A549 (cell line): ENCODE results near the gene TMEM117. TPM values are rescaled to one million over a fixed set of nuclear protein-coding genes. Genes with fewer than 3 reads are reported as not detected.

ENCODE experiments used
- ATAC-seq, 2 experiments: fragments of 200-7000 bp in 1 of 2; fragments of >200 bp in 1 of 2; cut with Nextera tagmentation in 1 of 2; cut with Tn5 transposase in 1 of 2; 3 replicates each; pipeline versions ENCODE4 v1.8.0 to v1.9.1; 2018 to 2020; ENCODE audit warnings: mild to moderate bottlenecking in 1 of 2, moderate library complexity in 1 of 2
- CTCF ChIA-PET: fragments of 300-600 bp; sonication (Branson Sonifier 250); formaldehyde crosslinking; extraction: SDS; loops from one replicate; lab custom pipeline; 2021; ENCODE audit warnings: antibody characterized with exemption, inconsistent platforms; lab: Yijun Ruan, JAX
- POLR2A ChIA-PET: fragments of 350-600 bp; formaldehyde crosslinking; extraction: SDS; loops from one replicate; lab custom pipeline; 2021; ENCODE audit warnings: antibody characterized with exemption, inconsistent platforms; lab: Yijun Ruan, JAX
- DNase-seq, 2 experiments: peaks; one replicate each; pipeline versions ENCODE4 v3.0.0 to v3.0.0-alpha.2; 2011 to 2016; ENCODE audit warnings: low read depth in 1 of 2, low spot score in 1 of 2
- FAIRE-seq: peaks from 2 replicates; lab custom pipeline; 2011; peaks lifted over from hg19 to GRCh38; lab: Jason Lieb, UNC
- H3K27ac ChIP-seq, 2 experiments: fragments of >200 bp; sonication (Bioruptor Twin); formaldehyde crosslinking; 3 replicates each; pipeline ENCODE4 v1.5.1; 2016 to 2017
- H3K4me1 ChIP-seq: fragments of >200 bp; sonication (Bioruptor Twin); formaldehyde crosslinking; 3 replicates; pipeline ENCODE4 v1.6.1; 2016
- H3K4me2 ChIP-seq: fragments of >200 bp; sonication (Bioruptor Twin); formaldehyde crosslinking; 3 replicates; pipeline ENCODE4 v1.6.1; 2016
- H3K4me3 ChIP-seq: fragments of >200 bp; sonication (Bioruptor Twin); formaldehyde crosslinking; 3 replicates; pipeline ENCODE4 v1.5.1; 2016
- H3K9me3 ChIP-seq: fragments of >200 bp; sonication (Bioruptor Twin); formaldehyde crosslinking; 3 replicates; pipeline ENCODE4 v1.6.1; 2016
- CBX8 ChIP-seq: fragments of 200-600 bp; sonication (generic); IDR thresholded peaks from 2 replicates; pipeline ENCODE4 v1.6.1; 2016
- CEBPB ChIP-seq, 2 experiments: fragments of >200 bp in 1 of 2; sonication (Bioruptor Twin) in 1 of 2; formaldehyde crosslinking in 1 of 2; IDR thresholded peaks; 2 replicates each; pipeline ENCODE4 v1.6.1; 2012 to 2016
- CTCF ChIP-seq: fragments of >200 bp; sonication (Bioruptor Twin); formaldehyde crosslinking; IDR thresholded peaks from 3 replicates; pipeline ENCODE4 v1.5.1; 2016
- HMGXB4 ChIP-seq: fragments of 250-450 bp; sonication (Bioruptor Pico); IDR thresholded peaks from 2 replicates; pipeline ENCODE4 v1.5.0; 2021; ENCODE audit warnings: mild to moderate bottlenecking, moderate library complexity, borderline replicate concordance
- HOXA7 ChIP-seq: fragments of 250-450 bp; sonication (Bioruptor Pico); IDR thresholded peaks from 2 replicates; pipeline ENCODE4 v1.5.0; 2020; ENCODE audit warnings: mild to moderate bottlenecking, moderate library complexity
- HOXB13 ChIP-seq: fragments of 250-450 bp; sonication (Bioruptor Pico); IDR thresholded peaks from 2 replicates; pipeline ENCODE4 v1.5.0; 2020; ENCODE audit warnings: low read depth, mild to moderate bottlenecking, moderate library complexity
- JUNB ChIP-seq: fragments of >200 bp; sonication (Bioruptor Twin); formaldehyde crosslinking; IDR thresholded peaks from 2 replicates; pipeline ENCODE4 v1.6.1; 2016
- NR3C1 ChIP-seq: fragments of >200 bp; sonication (Bioruptor Twin); formaldehyde crosslinking; IDR thresholded peaks from 3 replicates; pipeline ENCODE4 v1.6.1; 2017
- POLR2A ChIP-seq: IDR thresholded peaks from 2 replicates; pipeline ENCODE4 v1.6.1; 2012; ENCODE audit warnings: mild to moderate bottlenecking, low read length
- RCOR1 ChIP-seq: fragments of 150-350 bp; IDR thresholded peaks from 2 replicates; pipeline ENCODE4 v1.6.1; 2014; ENCODE audit warnings: antibody characterized with exemption, low read length, low read depth
- SREBF2 ChIP-seq: fragments of 450-650 bp; IDR thresholded peaks from 2 replicates; pipeline ENCODE4 v1.6.1; 2014; ENCODE audit warnings: mild to moderate bottlenecking, moderate library complexity
- TFCP2L1 ChIP-seq: fragments of 250-450 bp; sonication (Bioruptor Pico); IDR thresholded peaks from 2 replicates; pipeline ENCODE4 v1.5.0; 2021; ENCODE audit warnings: mild to moderate bottlenecking
- TP53 ChIP-seq: fragments of 250-450 bp; sonication (Bioruptor Pico); IDR thresholded peaks from 2 replicates; pipeline ENCODE4 v1.5.0; 2021; ENCODE audit warnings: mild to moderate bottlenecking, moderate library complexity
- ZC3H11A ChIP-seq: fragments of 450-650 bp; IDR thresholded peaks from 2 replicates; pipeline ENCODE4 v1.6.1; 2014; ENCODE audit warnings: antibody characterized with exemption, mild to moderate bottlenecking
- ZSCAN20 ChIP-seq: fragments of 250-450 bp; sonication (Bioruptor Pico); IDR thresholded peaks from 2 replicates; pipeline ENCODE4 v1.8.0; 2022; ENCODE audit warnings: mild to moderate bottlenecking, moderate library complexity
- WGBS: methylation state at CpG from one replicate; pipeline ENCODE4 v1.1.6; 2017; ENCODE audit errors: missing lambda C conversion rate; 5-methylcytosine and 5-hydroxymethylcytosine counted together
- polyA plus RNA-seq, 4 experiments: library from polyadenylated mRNA; depleted of rRNA in 3 of 4; stranded (reverse); fragments of >200 nt; fragmentation: RNase III in 1 of 4; extraction: RNeasy Plus Mini Kit Qiagen cat#74134 plus additional on column Dnase treatment in 1 of 4; gene quantifications; 2 replicates in 3 of 4; 3 replicates in 1 of 4; pipeline ENCODE4 v1.2.3, GENCODE V29; 2011 to 2017

The TMEM117 gene
- polyA plus RNA-seq, 2 of the 4 experiments (the other 2 are of a cell fraction): 2.1 to 4.6 TPM

- H3K4me3 ChIP-seq: no peak overlapping the region
- no peaks in the 10 kb centered on the region for H3K9me3 ChIP-seq
- FAIRE-seq: no peak
- ChIA-PET CTCF (no interaction called here), POLR2A (no interaction called here)
- TF ChIP-seq RCOR1 (no peak), CTCF (no peak), CBX8 (no peak), HMGXB4 (CRISPR knock-in tag) (no peak), NR3C1 (no peak)
- no peak overlapping the region for H3K4me2 ChIP-seq
- H3K4me1 ChIP-seq: no peaks in the 10 kb centered on the region
- H3K27ac ChIP-seq: no peak overlapping the region
- 59% methylated on average over 1 of the region's 1 CpG for WGBS
- no peak for ATAC-seq
- no peak for DNase-seq
These were observed 292.3 kb downstream of the TMEM117 start for GRCh38 chr12:44127966-44128710.

GRCh38 chr12:44143175-44143574, 307.3 kb downstream of the TMEM117 start:
- no peak overlapping the region for H3K4me2 ChIP-seq
- no peak for ATAC-seq
- POLR2A ChIA-PET: no interaction called here
- no peak for FAIRE-seq
- no peak for DNase-seq
- no peak for TF ChIP-seq TP53 (CRISPR knock-in tag)
- TF ChIP-seq, all 56 proteins: peak for 0
- CTCF ChIA-PET: no interaction called here
- WGBS: 70% methylated on average over 3 of the region's 3 CpGs
- H3K27ac ChIP-seq: no peak overlapping the region
- no peak overlapping the region for H3K4me3 ChIP-seq
- no peaks in the 10 kb centered on the region for H3K9me3 ChIP-seq
- H3K4me1 ChIP-seq: no peaks in the 10 kb centered on the region

- Histone ChIP-seq H3K4me3 (no peak overlapping the region), H3K4me1 (no peaks in the 10 kb centered on the region), H3K27ac (no peak overlapping the region), H3K9me3 (no peaks in the 10 kb centered on the region), H3K4me2 (no peak overlapping the region)
- 52% methylated on average over 2 of the region's 2 CpGs for WGBS
- FAIRE-seq: no peak
- TF ChIP-seq ZC3H11A: no peak
- TF ChIP-seq ZSCAN20 (CRISPR knock-in tag): no peak
- ChIA-PET CTCF (no interaction called here), POLR2A (no interaction called here)
- no peak for DNase-seq
- ATAC-seq: no peak
These were observed 313.1 kb downstream of the TMEM117 start for GRCh38 chr12:44148936-44149335.

- ChIA-PET CTCF (no interaction called here), POLR2A (no interaction called here)
- Histone ChIP-seq H3K4me3 (no peak overlapping the region), H3K27ac (no peak overlapping the region), H3K4me2 (no peak overlapping the region), H3K9me3 (no peaks in the 10 kb centered on the region), H3K4me1 (no peaks in the 10 kb centered on the region)
- ATAC-seq (no peak), FAIRE-seq (no peak), DNase-seq (no peak)
- TF ChIP-seq HOXA7 (CRISPR knock-in tag): no peak
- WGBS: 69% methylated on average over 5 of the region's 5 CpGs
These were observed 318.2 kb downstream of the TMEM117 start for GRCh38 chr12:44154128-44154527.

- Histone ChIP-seq H3K4me2 (no peak overlapping the region), H3K4me1 (no peaks in the 10 kb centered on the region), H3K4me3 (no peak overlapping the region), H3K27ac (no peak overlapping the region), H3K9me3 (no peaks in the 10 kb centered on the region)
- POLR2A ChIA-PET: no interaction called here
- DNase-seq (no peak), ATAC-seq (no peak), FAIRE-seq (no peak)
- CTCF ChIA-PET: no interaction called here
- TF ChIP-seq POLR2A (no peak), TFCP2L1 (no peak), JUNB (no peak), HOXB13 (CRISPR knock-in tag) (no peak), CEBPB (IDR thresholded peaks at IDR 0.05) (no peak), SREBF2 (no peak)
- 53% methylated on average over 2 of the region's 2 CpGs for WGBS
These were observed 319.5 kb downstream of the TMEM117 start for GRCh38 chr12:44155358-44155757.
